ENCODE data around the gene SLC25A33. TPM values are rescaled to one million over a fixed set of nuclear protein-coding genes. Genes with fewer than 3 reads are reported as not detected.
A peak's percentile ranks its signal among the peaks of the same experiment; 100 is the strongest.

Gene SLC25A33
- total and polyA plus RNA-seq, 10 donors, result 2.4 to 4.5 (median 3.2) TPM

DNA sequence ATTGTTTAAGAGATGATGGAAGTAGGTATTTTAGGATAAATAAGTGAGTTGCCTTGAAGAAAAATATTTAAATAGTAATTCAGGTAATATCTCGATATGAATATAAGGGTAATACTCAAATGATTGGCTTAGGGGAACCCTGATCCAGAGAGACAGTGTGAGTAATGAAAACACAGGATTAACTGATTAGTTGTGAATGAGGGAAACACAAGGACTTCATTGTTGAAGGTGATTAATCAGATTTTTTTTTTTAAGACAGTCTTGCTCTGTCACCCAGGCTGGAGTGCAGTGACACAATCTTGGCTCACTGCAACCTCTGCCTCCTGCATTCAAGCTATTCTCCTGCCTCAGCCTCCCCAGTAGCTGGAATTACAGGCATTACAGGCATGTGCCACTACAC, 12.7 kb downstream of the SLC25A33 start:
- TF ChIP-seq POLR2AphosphoS5 (IDR thresholded peaks at IDR 0.05) (no peak), POLR2A (IDR thresholded peaks at IDR 0.05) (no peak)
- TF ChIP-seq, protein P1, sequence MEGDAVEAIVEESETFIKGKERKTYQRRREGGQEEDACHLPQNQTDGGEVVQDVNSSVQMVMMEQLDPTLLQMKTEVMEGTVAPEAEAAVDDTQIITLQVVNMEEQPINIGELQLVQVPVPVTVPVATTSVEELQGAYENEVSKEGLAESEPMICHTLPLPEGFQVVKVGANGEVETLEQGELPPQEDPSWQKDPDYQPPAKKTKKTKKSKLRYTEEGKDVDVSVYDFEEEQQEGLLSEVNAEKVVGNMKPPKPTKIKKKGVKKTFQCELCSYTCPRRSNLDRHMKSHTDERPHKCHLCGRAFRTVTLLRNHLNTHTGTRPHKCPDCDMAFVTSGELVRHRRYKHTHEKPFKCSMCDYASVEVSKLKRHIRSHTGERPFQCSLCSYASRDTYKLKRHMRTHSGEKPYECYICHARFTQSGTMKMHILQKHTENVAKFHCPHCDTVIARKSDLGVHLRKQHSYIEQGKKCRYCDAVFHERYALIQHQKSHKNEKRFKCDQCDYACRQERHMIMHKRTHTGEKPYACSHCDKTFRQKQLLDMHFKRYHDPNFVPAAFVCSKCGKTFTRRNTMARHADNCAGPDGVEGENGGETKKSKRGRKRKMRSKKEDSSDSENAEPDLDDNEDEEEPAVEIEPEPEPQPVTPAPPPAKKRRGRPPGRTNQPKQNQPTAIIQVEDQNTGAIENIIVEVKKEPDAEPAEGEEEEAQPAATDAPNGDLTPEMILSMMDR (IDR thresholded peaks at IDR 0.05 in 8 of 11, conservative IDR thresholded peaks at IDR 0.05 in 3 of 11), result no peak
- WGBS, 5 donors, result 96 to 100% (median 98%) methylated on average over 1 of the region's 1 CpG
- no peaks in the 10 kb centered on the region for H3K27me3 ChIP-seq (replicated peaks in 1 of 7)
- no peak for DNase-seq
- H3K9me3 ChIP-seq, result no peaks in the 10 kb centered on the region
- peaks cover 0 to 37% (median 19%) of the 10 kb centered on the region in 6 donors for H3K36me3 ChIP-seq
- H3K4me1 ChIP-seq, result peaks cover 0 to 21% (median 7%) of the 10 kb centered on the region in 6 donors
- no peak overlapping the region for H3K4me3 ChIP-seq
- H3K27ac ChIP-seq, result no peak overlapping the region
- intact Hi-C loops (cut with DNase I; ENCODE audit: low total_unique reads), result no loop called here

DNA sequence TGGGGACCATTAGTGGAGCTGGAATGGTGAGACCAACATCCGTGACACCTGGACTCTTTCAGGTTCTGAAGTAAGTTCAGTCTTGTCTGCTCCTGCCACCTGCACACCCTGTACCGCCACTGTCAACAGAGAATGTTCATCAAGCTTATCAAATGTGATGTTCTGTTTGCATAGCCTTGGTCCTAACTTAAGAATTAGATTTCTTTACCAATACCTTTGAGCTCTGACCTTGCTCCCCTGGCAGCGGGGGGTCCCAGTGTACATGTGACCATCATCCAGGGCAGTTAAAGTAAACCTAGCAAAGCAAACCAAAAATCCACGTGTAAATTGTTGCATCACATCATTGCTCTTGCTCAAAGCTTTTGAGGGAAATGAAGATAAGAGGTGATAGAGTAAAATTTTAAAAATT, 14.5 kb downstream of the SLC25A33 start:
- Histone ChIP-seq H3K9me3 (no peaks in the 10 kb centered on the region), H3K4me3 (no peak overlapping the region), H3K36me3 (peaks cover 0 to 53% (median 23%) of the 10 kb centered on the region in 6 donors), H3K4me1 (peaks cover 0 to 35% (median 21%) of the 10 kb centered on the region in 6 donors), H3K27ac (no peak overlapping the region), H3K27me3 (replicated peaks in 1 of 7) (no peaks in the 10 kb centered on the region)
- intact Hi-C loops (cut with DNase I; ENCODE audit: low total_unique reads), result no loop called here
- 79 to 93% (median 85%) methylated on average over 4 of the region's 4 CpGs for WGBS, 5 donors
- no peak for DNase-seq
- TF ChIP-seq POLR2A (IDR thresholded peaks at IDR 0.05) (no peak), POLR2AphosphoS5 (IDR thresholded peaks at IDR 0.05) (no peak)
- TF ChIP-seq, protein P1 (IDR thresholded peaks at IDR 0.05 in 8 of 11, conservative IDR thresholded peaks at IDR 0.05 in 3 of 11), result no peak

DNA sequence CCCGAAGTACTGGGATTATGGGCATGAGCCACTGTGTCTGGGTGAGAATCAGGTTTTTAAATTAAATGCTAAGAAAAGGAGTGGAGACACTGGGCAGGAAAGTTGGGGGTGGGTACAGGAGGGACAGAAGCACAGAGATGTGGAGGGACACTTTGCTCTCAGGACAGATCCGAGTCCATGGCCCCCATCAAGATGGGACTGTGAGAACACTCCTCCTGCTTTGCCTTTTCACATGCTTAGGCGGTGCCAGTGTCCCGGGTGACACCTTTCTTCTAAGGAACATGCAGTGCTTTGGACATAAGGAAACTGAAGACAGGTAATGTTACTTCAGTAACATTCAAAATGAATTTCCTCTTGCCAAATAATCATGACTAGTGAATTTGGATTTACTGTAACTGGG, 16.7 kb downstream of the SLC25A33 start:
- Histone ChIP-seq H3K36me3 (peaks cover 0 to 59% (median 23%) of the 10 kb centered on the region in 6 donors), H3K27me3 (replicated peaks in 1 of 7) (no peaks in the 10 kb centered on the region), H3K27ac (peak overlapping the region in 5 of 8 donors; percentile 36 to 70 (median 43)), H3K4me3 (no peak overlapping the region), H3K9me3 (no peaks in the 10 kb centered on the region), H3K4me1 (peaks cover 0 to 55% (median 32%) of the 10 kb centered on the region in 6 donors)
- intact Hi-C loops (cut with DNase I; ENCODE audit: low total_unique reads), result no loop called here
- DNase-seq, result no peak
- 79 to 94% (median 92%) methylated on average over 4 of the region's 4 CpGs for WGBS, 5 donors
- TF ChIP-seq, protein P1 (IDR thresholded peaks at IDR 0.05 in 8 of 11, conservative IDR thresholded peaks at IDR 0.05 in 3 of 11), result no peak
- TF ChIP-seq POLR2AphosphoS5 (IDR thresholded peaks at IDR 0.05), result no peak
- no peak for TF ChIP-seq POLR2A (IDR thresholded peaks at IDR 0.05)

DNA sequence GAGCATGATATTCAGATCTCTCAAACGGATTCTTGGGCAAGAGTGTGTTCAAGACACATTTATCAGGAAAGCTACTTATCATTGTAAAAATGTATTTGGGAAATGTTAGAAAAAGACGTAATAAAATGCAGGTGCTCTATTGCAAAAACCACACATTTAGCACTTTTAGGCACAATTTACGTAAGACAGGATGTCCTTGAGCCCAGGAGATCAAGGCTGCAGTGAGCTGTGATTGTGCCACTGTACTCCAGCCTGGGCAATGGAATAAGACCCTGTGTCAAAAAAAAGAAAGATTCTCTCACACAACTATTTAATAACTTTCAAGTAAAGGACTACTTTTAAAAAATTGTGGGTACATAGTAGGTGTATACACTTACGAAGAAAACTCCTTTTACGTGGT, 18.4 kb downstream of the SLC25A33 start:
- no peaks in the 10 kb centered on the region for H3K9me3 ChIP-seq
- no peak for DNase-seq
- peaks cover 0 to 63% (median 37%) of the 10 kb centered on the region in 6 donors for H3K4me1 ChIP-seq
- intact Hi-C loops (cut with DNase I; ENCODE audit: low total_unique reads), result no loop called here
- no peaks in the 10 kb centered on the region for H3K27me3 ChIP-seq (replicated peaks in 1 of 7)
- H3K36me3 ChIP-seq, result peaks cover 0 to 59% (median 23%) of the 10 kb centered on the region in 6 donors
- peak overlapping the region in 4 of 8 donors; percentile 6 to 70 (median 49) for H3K27ac ChIP-seq
- 55 to 78% (median 63%) methylated on average over 5 of the region's 5 CpGs for WGBS, 5 donors
- TF ChIP-seq POLR2A (IDR thresholded peaks at IDR 0.05) (no peak), POLR2AphosphoS5 (IDR thresholded peaks at IDR 0.05) (peak in 1 of 3 donors; percentile 23)
- H3K4me3 ChIP-seq, result no peak overlapping the region
